HUES6 (cell line): ENCODE measurements around the gene CLCN7.

ENCODE experiments used
- H3K27ac ChIP-seq: 2 replicates; pipeline ENCODE4 v1.7.0; 2013; ENCODE audit warnings: low read depth, mild to moderate bottlenecking, low read length, inconsistent platforms
- H3K27me3 ChIP-seq: 2 replicates; pipeline ENCODE4 v1.6.1; 2013; ENCODE audit warnings: low read length; ENCODE audit not compliant: control insufficient read depth, insufficient read depth
- H3K36me3 ChIP-seq: 2 replicates; pipeline ENCODE4 v1.6.1; 2013; ENCODE audit warnings: low read length; ENCODE audit not compliant: control insufficient read depth, insufficient read depth
- H3K4me1 ChIP-seq: 2 replicates; pipeline ENCODE4 v1.6.1; 2013; ENCODE audit warnings: low read length; ENCODE audit not compliant: control insufficient read depth, insufficient read depth
- H3K4me3 ChIP-seq: 2 replicates; pipeline ENCODE4 v1.5.1; 2013; ENCODE audit warnings: low read depth, low read length
- H3K9ac ChIP-seq: one replicate; pipeline ENCODE4 v1.6.1; 2013; ENCODE audit warnings: mild to moderate bottlenecking, low read length
- H3K9me3 ChIP-seq: 2 replicates; pipeline ENCODE4 v1.6.1; 2013; ENCODE audit warnings: low read depth, low read length; ENCODE audit not compliant: control insufficient read depth, insufficient read depth

The CLCN7 gene

GRCh38 chr16:1424028-1424427 lies 50.8 kb downstream of the CLCN7 start:
- H3K4me3 ChIP-seq: no peak overlapping the region
- no peaks in the 10 kb centered on the region for H3K27me3 ChIP-seq
- H3K9ac ChIP-seq: no peak overlapping the region
- no peaks in the 10 kb centered on the region for H3K9me3 ChIP-seq
- H3K27ac ChIP-seq: no peak overlapping the region
- peaks cover 9% of the 10 kb centered on the region for H3K4me1 ChIP-seq
- H3K36me3 ChIP-seq: no peaks in the 10 kb centered on the region

GRCh38 chr16:1422076-1422475 lies 52.8 kb downstream of the CLCN7 start:
- H3K36me3 ChIP-seq: peaks cover 3% of the 10 kb centered on the region; the same call in 1 of the 2 replicates
- H3K27ac ChIP-seq: no peak overlapping the region
- no peak overlapping the region for H3K9ac ChIP-seq
- no peak overlapping the region for H3K4me3 ChIP-seq
- no peaks in the 10 kb centered on the region for H3K9me3 ChIP-seq
- no peaks in the 10 kb centered on the region for H3K27me3 ChIP-seq
- H3K4me1 ChIP-seq: peaks cover 8% of the 10 kb centered on the region

GRCh38 chr16:1420111-1420539 lies 54.7 kb downstream of the CLCN7 start:
- peaks cover 3% of the 10 kb centered on the region; the same call in 1 of the 2 replicates for H3K36me3 ChIP-seq
- no peaks in the 10 kb centered on the region for H3K9me3 ChIP-seq
- peaks cover 9% of the 10 kb centered on the region; the same call in 1 of the 2 replicates for H3K4me1 ChIP-seq
- no peaks in the 10 kb centered on the region for H3K27me3 ChIP-seq
- peak overlapping the region; percentile 97 for H3K4me3 ChIP-seq
- H3K27ac ChIP-seq: peak overlapping the region; percentile 74; the same call in 1 of the 2 replicates
- H3K9ac ChIP-seq: peak overlapping the region; percentile 93

GRCh38 chr16:1416521-1416941 lies 58.3 kb downstream of the CLCN7 start:
- no peaks in the 10 kb centered on the region for H3K9me3 ChIP-seq
- H3K27me3 ChIP-seq: no peaks in the 10 kb centered on the region
- peaks cover 5% of the 10 kb centered on the region; the same call in 1 of the 2 replicates for H3K36me3 ChIP-seq
- H3K4me1 ChIP-seq: peaks cover 11% of the 10 kb centered on the region; the same call in 1 of the 2 replicates
- peak overlapping the region; percentile 57 for H3K9ac ChIP-seq
- 0 out of 2 replicates have a peak overlapping the region, but pooled peaks have one; percentile 27 for H3K4me3 ChIP-seq
- peak overlapping the region; percentile 63; the same call in 1 of the 2 replicates for H3K27ac ChIP-seq

- H3K4me3 ChIP-seq: peak within 1 kb of the TSS; percentile 90
- no peaks in the 10 kb centered on the region for H3K9me3 ChIP-seq
- H3K9ac ChIP-seq: peak within 1 kb of the TSS; percentile 66
- no peak within 1 kb of the TSS; the same call in 1 of the 2 replicates for H3K27ac ChIP-seq
- no peaks in the 10 kb centered on the region for H3K27me3 ChIP-seq
- H3K36me3 ChIP-seq: peaks cover 5% of the 10 kb centered on the region; the same call in 1 of the 2 replicates
- H3K4me1 ChIP-seq: peaks cover 11% of the 10 kb centered on the region; the same call in 1 of the 2 replicates
Observed at GRCh38 chr16:1414532-1415260, 60.1 kb downstream of the CLCN7 start, which contains the start of gene UNKL. TSS of gene UNKL (minus strand) at chr16:1414704. CDS start at chr16:1414691, 13 bp downstream.

GRCh38 chr16:1413684-1414531 lies 60.9 kb downstream of the CLCN7 start:
- Histone ChIP-seq H3K27ac (no peak overlapping the region), H3K4me3 (peak overlapping the region; percentile 90), H3K4me1 (peaks cover 11% of the 10 kb centered on the region; the same call in 1 of the 2 replicates), H3K27me3 (no peaks in the 10 kb centered on the region), H3K36me3 (peaks cover 5% of the 10 kb centered on the region; the same call in 1 of the 2 replicates), H3K9ac (peak overlapping the region; percentile 66), H3K9me3 (no peaks in the 10 kb centered on the region)

GRCh38 chr16:1412847-1413246 lies 62.0 kb downstream of the CLCN7 start:
- H3K4me1 ChIP-seq: peaks cover 12% of the 10 kb centered on the region; the same call in 1 of the 2 replicates
- H3K27ac ChIP-seq: no peak overlapping the region
- no peaks in the 10 kb centered on the region for H3K9me3 ChIP-seq
- no peak overlapping the region for H3K4me3 ChIP-seq
- H3K9ac ChIP-seq: no peak overlapping the region
- H3K27me3 ChIP-seq: no peaks in the 10 kb centered on the region
- 0 out of 2 replicates have a peak, but pooled peaks cover 2% of the 10 kb centered on the region for H3K36me3 ChIP-seq

GRCh38 chr16:1408171-1408837 lies 66.5 kb downstream of the CLCN7 start:
- peak overlapping the region; percentile 75 for H3K9ac ChIP-seq
- H3K9me3 ChIP-seq: no peaks in the 10 kb centered on the region

GRCh38 chr16:1407753-1408152 lies 67.1 kb downstream of the CLCN7 start:
- peak overlapping the region; percentile 26 for H3K9ac ChIP-seq
- H3K4me3 ChIP-seq: peak overlapping the region; percentile 97
- H3K4me1 ChIP-seq: peaks cover 4% of the 10 kb centered on the region; the same call in 1 of the 2 replicates
- H3K36me3 ChIP-seq: peaks cover 6% of the 10 kb centered on the region; the same call in 1 of the 2 replicates
- no peaks in the 10 kb centered on the region for H3K27me3 ChIP-seq
- H3K9me3 ChIP-seq: no peaks in the 10 kb centered on the region
- H3K27ac ChIP-seq: no peak overlapping the region

More at GRCh38 chr16:1408171-1408837, 66.5 kb downstream of the CLCN7 start:
- H3K36me3 ChIP-seq: peaks cover 2% of the 10 kb centered on the region; the same call in 1 of the 2 replicates
- no peaks in the 10 kb centered on the region for H3K27me3 ChIP-seq
- H3K4me1 ChIP-seq: peaks cover 4% of the 10 kb centered on the region; the same call in 1 of the 2 replicates
- peak overlapping the region; percentile 97 for H3K4me3 ChIP-seq
- H3K27ac ChIP-seq: no peak overlapping the region

GRCh38 chr16:1403733-1404132 lies 71.1 kb downstream of the CLCN7 start:
- Histone ChIP-seq H3K4me1 (peaks cover 4% of the 10 kb centered on the region; the same call in 1 of the 2 replicates), H3K9me3 (no peaks in the 10 kb centered on the region), H3K27me3 (no peaks in the 10 kb centered on the region), H3K4me3 (no peak overlapping the region), H3K27ac (no peak overlapping the region), H3K9ac (no peak overlapping the region), H3K36me3 (peaks cover 29% of the 10 kb centered on the region)
